ENCODE results near the gene ISM2.

GRCh38 chr14:77491056-77491455 is 7.6 kb downstream of the ISM2 start:
- TF ChIP-seq CTCF (IDR thresholded peaks at IDR 0.05) (no peak), POLR2A (IDR thresholded peaks at IDR 0.05) (no peak)
